Measurements from ENCODE around the gene CHRD. TPM values are rescaled to one million over a fixed set of nuclear protein-coding genes. Genes with fewer than 3 reads are reported as not detected.

Gene CHRD
- total RNA-seq, 4 donors from 2014 or later, result 3.3 to 5.2 (median 4.3) TPM

DNA sequence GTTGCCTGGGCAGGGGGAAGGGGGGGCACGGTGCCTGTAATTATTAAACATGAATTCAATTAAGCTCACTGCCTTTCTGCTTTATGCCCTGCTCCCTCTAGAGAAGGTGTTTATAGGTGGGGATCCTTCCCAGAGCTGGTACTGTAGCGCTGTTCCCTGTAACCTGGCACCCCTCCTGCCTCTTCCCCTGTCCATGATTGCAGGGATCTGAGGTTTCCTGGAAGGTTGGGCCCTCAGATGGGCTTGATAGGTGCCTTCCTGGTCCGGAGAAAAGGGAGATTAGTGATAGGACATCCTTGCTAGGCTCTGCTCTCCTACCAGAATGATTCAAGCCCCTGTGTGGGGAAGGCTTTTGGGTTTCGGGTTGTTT is 44.6 kb upstream of the CHRD start:
- DNase-seq (ENCODE audit: low spot score in 2 of 2), result no peak
- no peak for TF ChIP-seq POLR2A (IDR thresholded peaks at IDR 0.05)
- 42 to 47% methylated on average over 4 of the region's 4 CpGs for WGBS, 2 donors
- intact Hi-C loops (cut with DNase I; ENCODE audit: low total_unique reads), result no loop called here
- no peak overlapping the region for H3K4me3 ChIP-seq (ENCODE audit: low read depth, poor library complexity, severe bottlenecking)

DNA sequence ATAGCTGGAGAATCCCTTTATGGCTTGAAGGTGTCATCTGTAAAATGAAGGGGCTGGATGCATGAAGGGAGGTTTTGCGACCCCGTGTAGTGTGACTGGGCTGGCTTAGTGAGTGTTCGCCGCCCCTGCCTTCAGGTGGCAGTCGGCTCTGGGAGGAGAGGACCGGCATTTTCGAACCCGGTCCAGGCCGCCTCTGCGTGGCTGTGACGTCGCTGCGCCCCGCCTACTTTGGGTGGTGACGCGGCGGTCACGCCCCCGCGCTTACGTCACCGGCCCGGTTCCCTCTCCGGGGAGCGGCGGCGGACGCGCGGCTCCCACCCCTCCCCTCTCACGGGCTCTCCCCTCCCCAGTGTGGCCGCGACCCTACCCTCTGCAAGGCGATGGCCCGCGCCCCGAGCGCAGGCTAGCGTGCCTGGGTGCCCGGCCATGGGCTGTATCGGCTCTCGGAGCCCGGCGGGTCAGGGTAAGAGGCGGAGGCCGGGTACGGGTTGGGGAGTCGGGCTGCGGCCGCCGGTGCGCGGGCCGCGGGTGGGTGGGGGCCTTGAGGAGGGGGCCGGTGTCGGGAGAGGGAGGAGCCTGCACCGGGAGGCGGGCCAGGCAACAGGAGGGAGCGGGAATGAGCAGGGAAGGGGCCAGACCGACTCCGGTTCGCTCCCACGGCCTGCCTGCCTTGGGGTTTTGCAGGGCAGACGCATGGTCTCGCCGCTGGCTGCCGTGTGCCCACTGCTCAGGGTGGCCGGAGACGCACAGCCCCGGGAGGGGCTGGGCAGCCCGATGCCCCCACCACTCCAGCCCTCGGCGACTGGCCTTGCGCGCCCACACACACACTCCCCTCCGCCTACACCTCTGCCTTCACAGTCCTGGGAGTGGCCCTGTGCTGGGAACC is 44.0 kb upstream of the CHRD start:
- 0 to 4% methylated on average over 14 to 29 of the region's 77 CpGs for WGBS, 2 donors
- peak overlapping the region; percentile 69 for H3K4me3 ChIP-seq (ENCODE audit: low read depth, poor library complexity, severe bottlenecking)
- intact Hi-C loops (cut with DNase I; ENCODE audit: low total_unique reads), result no loop called here
- peak; percentile 77 to 98 for DNase-seq (ENCODE audit: low spot score in 2 of 2)
- no peak for TF ChIP-seq POLR2A (IDR thresholded peaks at IDR 0.05)
- TF ChIP-seq, protein P1, sequence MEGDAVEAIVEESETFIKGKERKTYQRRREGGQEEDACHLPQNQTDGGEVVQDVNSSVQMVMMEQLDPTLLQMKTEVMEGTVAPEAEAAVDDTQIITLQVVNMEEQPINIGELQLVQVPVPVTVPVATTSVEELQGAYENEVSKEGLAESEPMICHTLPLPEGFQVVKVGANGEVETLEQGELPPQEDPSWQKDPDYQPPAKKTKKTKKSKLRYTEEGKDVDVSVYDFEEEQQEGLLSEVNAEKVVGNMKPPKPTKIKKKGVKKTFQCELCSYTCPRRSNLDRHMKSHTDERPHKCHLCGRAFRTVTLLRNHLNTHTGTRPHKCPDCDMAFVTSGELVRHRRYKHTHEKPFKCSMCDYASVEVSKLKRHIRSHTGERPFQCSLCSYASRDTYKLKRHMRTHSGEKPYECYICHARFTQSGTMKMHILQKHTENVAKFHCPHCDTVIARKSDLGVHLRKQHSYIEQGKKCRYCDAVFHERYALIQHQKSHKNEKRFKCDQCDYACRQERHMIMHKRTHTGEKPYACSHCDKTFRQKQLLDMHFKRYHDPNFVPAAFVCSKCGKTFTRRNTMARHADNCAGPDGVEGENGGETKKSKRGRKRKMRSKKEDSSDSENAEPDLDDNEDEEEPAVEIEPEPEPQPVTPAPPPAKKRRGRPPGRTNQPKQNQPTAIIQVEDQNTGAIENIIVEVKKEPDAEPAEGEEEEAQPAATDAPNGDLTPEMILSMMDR (IDR thresholded peaks at IDR 0.05), result no peak

DNA sequence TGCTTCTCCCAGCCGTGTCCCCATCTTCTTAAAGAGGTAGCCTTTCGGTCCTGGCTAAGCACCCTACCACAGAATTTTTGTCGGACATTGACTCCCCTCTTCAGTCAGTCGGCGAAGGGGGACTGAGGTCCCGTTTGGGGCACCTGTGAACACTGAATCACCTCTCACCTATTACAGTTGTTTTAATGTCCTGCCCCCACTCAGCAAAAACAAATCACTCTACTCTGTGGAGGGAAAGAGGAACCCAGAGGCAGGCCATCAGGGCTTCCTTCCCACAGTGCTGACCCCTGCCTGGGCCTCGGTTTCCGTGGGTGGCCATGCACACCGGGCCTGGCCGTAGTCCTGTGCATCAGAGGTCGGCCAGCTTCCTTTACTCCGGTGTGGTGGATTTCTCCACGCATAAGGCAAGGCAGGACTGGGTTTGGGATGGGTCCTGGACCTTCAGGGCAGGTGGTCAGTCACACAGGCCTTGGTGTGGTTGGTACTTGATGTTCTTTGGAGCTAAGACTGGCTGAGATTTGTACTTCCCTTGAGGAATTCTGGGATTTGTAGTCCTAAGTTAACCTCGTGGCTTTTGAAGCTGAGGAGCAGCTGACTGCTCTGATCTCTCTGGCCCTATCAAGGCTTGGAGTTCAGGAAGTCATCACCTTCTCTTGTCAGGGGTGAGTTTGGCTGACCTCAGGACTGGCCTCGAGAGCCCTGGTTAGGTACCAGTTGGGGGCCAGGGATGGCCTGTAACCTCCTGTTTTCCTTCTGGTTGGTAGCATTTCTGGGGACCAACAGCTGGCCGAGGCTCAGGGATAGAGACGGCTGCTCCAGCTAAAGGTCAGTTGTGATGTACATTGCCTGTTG is 43.1 kb upstream of the CHRD start:
- intact Hi-C loops (cut with DNase I; ENCODE audit: low total_unique reads), result no loop called here

DNA sequence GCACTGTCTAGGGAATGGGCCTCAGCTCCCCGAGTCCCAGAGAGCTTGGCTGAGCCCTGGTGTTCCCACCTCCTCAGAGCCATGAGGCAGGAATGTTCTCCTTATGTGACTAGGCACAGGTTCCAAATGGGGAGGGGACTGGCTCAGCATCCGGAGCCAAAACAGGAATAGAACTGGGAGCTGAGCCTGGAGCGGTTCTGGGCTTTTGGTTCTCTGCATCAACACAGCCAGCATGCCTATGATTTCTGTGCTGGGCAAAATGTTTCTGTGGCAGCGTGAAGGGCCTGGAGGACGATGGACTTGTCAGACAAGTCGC is 42.5 kb upstream of the CHRD start, which contains the start of gene FAM131A:
Gene FAM131A, plus strand, starts transcription at position 202 of the 316 bp plus-strand sequence. Its CDS starts 31 bp downstream, at position 233.
- intact Hi-C loops (cut with DNase I; ENCODE audit: low total_unique reads), result no loop called here
- 24 to 34% methylated on average over 6 of the region's 6 CpGs for WGBS, 2 donors
- TF ChIP-seq, protein P1 (IDR thresholded peaks at IDR 0.05), result no peak
- no peak for TF ChIP-seq POLR2A (IDR thresholded peaks at IDR 0.05)
- DNase-seq (ENCODE audit: low spot score in 2 of 2), result no peak
- H3K4me3 ChIP-seq (ENCODE audit: low read depth, poor library complexity, severe bottlenecking), result peak within 1 kb of the TSS; percentile 69

More for the DNA sequence above, 43.1 kb upstream of the CHRD start:
- 10 to 20% methylated on average over 13 to 17 of the region's 17 CpGs for WGBS, 2 donors
- peak in 1 of 2 donors; percentile 90 for DNase-seq (ENCODE audit: low spot score in 2 of 2)
- H3K4me3 ChIP-seq (ENCODE audit: low read depth, poor library complexity, severe bottlenecking), result peak overlapping the region; percentile 69
- TF ChIP-seq POLR2A (IDR thresholded peaks at IDR 0.05), result no peak
- TF ChIP-seq, protein P1 (IDR thresholded peaks at IDR 0.05), result no peak

DNA sequence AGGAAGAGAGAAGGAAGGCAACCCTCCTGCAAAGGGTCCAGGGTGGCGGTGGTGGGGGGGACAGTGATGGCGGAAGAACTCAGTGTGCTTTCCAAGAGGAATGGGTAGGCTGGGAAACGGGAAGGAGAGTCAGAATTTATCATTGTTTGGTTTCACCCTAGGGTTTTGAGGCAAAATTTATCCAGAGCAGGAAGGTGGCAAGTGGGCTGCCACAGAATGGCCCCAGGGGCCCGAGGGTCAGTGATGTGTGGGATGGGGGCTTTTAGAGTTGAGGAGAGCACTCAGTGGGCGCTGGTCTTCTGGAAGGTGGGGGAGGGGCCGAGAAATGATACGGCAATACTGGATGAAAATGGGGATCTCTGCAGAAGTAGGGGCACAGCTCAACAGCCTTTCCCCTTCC is 41.9 kb upstream of the CHRD start:
- no peak for DNase-seq (ENCODE audit: low spot score in 2 of 2)
- no peak overlapping the region for H3K4me3 ChIP-seq (ENCODE audit: low read depth, poor library complexity, severe bottlenecking)
- TF ChIP-seq POLR2A (IDR thresholded peaks at IDR 0.05), result no peak
- TF ChIP-seq, protein P1 (IDR thresholded peaks at IDR 0.05), result no peak
- intact Hi-C loops (cut with DNase I; ENCODE audit: low total_unique reads), result no loop called here
- WGBS, 2 donors, result 58 to 62% methylated on average over 7 of the region's 7 CpGs

DNA sequence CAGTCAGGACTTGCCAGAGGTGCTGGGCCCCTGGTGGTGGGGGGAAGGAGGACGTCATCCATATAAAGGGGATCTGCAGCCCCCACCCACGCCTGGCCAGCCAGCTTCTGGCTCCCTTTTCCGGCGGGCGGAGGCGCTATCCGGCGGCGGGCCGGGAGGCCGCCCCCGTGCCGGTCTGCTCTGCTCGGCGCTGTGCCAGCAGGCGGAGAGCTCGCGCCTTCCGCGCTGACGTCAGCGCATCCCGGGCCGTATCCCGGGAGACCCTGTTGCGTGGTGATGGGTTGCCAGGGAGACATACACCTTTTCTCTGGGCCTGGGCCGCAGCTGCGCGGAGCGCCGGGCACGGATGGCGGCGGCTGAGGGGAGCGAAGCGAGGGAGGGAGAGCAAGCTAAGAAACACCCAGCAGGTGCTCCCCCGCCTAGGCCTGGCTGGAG is 41.3 kb upstream of the CHRD start:
- TF ChIP-seq POLR2A (IDR thresholded peaks at IDR 0.05), result no peak
- TF ChIP-seq, protein P1 (IDR thresholded peaks at IDR 0.05), result no peak
- H3K4me3 ChIP-seq (ENCODE audit: low read depth, poor library complexity, severe bottlenecking), result no peak overlapping the region
- 17 to 22% methylated on average over 18 to 32 of the region's 37 CpGs for WGBS, 2 donors
- intact Hi-C loops (cut with DNase I; ENCODE audit: low total_unique reads), result no loop called here
- DNase-seq (ENCODE audit: low spot score in 2 of 2), result peak in 1 of 2 donors; percentile 92

Data from lower leg skin (tissue), 4 donors.